ENCODE measurements around the gene ISLR.
"Not testable (repeated sequence)": the region's sequence is repeated elsewhere in the genome, so short reads cannot be mapped to it uniquely, and the experiment has no call there.

The ISLR gene

GRCh38 chr15:74137537-74137894 is 36.0 kb upstream of the ISLR start:
- no peak for DNase-seq (ENCODE audit: low spot score)

DNA sequence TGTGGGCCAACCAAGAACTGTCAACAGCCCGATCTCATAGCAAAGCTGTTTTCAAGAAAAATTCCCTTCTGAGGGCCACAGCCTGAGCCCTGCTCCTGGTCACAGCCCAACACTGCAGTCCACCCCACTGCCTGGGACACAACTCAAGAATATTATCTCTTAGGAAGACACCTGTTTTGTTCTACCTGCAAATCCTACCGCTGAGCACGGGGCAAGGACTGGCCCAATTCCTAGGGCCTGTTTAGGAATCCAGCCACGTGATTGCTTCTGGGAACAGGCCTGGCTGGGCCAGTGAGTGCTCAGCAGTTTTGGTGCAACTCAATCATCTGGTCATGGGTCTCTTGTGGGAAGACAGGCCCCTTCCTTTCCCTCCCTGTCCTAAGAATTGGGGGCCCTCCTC is 34.9 kb upstream of the ISLR start:
- no peak for DNase-seq (ENCODE audit: low spot score)

GRCh38 chr15:74141591-74141990 is 31.9 kb upstream of the ISLR start:
- no peak for DNase-seq (ENCODE audit: low spot score)

DNA sequence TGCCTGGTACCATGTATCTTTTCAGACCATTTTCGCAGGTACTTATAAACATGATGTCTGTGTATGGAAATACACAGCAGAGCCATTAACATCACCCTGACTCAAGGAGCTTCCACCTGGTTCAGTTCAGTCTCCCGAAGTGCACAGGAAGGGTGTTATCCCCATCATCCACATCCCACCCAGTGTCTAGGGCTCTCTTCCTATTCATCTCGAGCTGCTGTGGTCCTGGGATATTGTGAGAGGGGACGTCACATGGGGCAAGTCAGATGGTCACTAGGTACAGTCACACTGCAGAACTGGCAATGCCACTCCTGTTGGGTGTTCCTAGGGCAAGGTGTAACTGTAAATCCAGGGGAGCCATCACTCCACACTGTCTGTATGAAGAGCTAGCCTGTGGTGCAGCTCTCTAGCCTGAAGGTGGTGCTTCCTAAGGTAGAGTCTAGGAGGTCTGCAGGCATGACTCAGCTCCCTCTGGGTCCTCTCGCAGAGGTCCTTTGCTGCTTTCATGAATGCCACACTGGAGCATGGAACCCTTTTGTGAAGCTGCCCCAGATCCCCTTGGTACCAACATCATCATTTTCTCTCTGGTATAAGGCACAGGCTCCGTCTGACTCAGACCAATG is 29.2 kb upstream of the ISLR start:
- DNase-seq (ENCODE audit: low spot score), result no peak

GRCh38 chr15:74146277-74146800 is 27.2 kb upstream of the ISLR start:
- no peak for DNase-seq (ENCODE audit: low spot score)

- DNase-seq (ENCODE audit: low spot score), result no peak
Observed at GRCh38 chr15:74147051-74147450, 26.5 kb upstream of the ISLR start.

GRCh38 chr15:74155766-74156417 is 17.6 kb upstream of the ISLR start:
- DNase-seq (ENCODE audit: low spot score), result no peak

DNA sequence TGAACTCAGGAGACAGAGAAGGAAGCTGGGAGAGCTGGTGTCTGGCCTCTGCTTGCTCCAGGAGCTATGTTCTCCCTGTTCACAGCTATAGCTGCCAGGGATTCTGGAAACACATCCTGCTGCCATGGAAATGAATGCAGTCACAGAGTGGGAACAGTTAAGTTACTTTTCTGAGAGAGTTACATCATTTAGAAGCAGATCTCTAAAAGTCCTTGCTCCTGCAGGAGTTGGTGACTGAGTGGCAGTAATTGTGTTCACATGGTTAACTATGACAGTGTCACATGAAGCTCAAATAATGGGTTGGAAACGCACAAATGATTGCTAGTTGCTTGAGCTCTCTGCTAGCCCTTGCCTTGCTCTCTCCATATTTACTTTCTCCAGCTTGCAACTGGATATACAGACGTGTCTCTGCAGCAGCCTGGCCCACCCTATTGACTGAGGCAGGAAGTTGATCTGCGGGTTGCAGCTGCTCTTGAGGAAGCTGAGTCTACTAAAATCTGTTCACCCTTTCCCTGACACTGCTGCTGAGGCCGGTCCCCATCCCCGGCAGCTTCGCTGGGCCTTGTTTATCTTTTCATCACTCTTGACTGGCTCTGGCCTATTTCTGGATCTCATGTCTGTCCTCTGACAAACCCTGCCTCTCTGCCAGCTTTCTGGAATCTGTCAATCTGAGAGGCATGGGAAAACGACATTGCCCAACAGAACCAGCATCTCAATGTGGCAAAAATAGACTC is 16.7 kb upstream of the ISLR start:
- DNase-seq (ENCODE audit: low spot score), result no peak

DNA sequence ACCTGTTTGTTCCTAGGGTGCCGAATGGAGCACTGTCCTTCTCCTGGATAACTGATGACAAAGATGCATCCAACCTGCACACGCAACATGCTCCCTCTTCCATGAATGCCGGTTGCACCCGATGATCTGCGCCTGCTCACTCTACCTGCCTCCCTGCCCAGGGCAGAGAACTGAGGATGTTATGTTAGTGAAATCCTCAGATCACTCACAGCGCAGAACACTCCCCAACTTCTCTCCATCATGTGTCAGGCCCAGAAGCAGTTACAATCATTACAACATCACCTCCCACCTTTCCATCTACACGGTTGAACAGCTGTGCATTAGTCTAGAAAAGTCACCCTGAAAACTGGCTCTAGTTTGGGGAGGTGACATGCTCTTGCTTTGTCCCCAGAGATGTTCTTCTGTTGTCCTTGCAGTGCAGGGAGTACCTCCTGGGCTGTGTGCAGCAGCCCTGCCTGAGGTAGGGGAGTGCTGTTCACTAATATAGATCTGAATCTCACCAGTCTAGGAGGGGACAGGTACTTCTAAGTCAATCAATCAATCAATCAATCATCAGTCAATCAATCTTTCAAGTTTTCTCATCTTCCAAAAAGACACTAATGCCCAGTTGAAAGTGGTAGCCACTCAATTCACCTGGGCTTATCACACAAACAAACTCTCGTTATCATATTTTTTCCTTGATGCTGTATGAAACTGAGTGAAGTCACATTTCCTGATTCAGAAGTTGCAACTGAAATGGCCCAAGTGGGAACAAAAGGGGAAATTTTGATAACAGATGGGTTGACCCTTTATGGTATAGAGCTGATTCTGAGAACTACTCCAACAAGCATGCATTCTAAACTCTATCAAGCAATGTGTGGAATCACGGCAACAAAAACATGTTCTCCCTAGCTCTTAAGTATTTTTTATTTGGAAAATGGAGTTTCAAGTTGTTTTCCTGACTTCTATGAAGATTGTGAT is 15.4 kb upstream of the ISLR start:
- DNase-seq (ENCODE audit: low spot score), result no peak

DNA sequence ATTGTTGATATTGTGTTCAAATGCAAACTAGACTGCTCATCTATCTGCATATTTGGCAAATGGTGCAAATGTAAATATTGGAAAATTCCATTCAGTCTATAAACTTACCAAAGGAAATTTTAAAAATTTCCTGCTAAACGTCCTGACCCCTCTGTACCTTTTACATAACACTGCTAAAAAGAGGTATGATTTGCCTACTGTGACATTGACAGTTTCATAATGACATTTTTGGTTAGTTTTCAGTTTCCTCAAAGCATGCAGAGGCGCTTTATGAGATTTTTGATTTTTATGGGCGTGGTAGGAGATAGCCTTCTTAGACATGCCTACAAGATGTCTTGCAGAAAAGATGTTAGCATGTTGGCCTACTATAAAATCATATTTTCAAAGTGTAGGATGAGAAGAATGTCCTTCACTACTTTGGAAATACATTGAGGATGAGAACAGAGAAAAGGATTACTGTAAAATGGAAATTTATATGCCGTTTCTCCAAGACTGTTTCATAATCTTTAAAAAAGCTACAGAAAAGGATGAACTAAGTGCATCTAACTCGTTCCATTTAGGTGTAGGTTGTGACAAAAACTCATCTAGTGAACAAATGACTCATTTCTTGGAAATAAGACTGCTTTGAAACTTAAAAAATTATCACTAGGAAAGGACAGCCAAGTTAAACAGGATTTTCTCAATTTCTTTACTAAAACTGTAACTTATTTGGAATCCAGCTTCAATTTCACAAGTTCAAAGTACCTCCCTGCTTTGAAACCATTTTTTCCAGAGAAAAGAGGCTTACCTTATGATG is 14.5 kb upstream of the ISLR start:
- DNase-seq (ENCODE audit: low spot score), result no peak

- no peak for DNase-seq (ENCODE audit: low spot score)
Observed at GRCh38 chr15:74159773-74160172, 13.7 kb upstream of the ISLR start.

GRCh38 chr15:74160390-74160789 is 13.1 kb upstream of the ISLR start:
- DNase-seq (ENCODE audit: low spot score), result not testable (repeated sequence)

GRCh38 chr15:74162195-74162536 is 11.3 kb upstream of the ISLR start:
- not testable (repeated sequence) for DNase-seq (ENCODE audit: low spot score)

DNA sequence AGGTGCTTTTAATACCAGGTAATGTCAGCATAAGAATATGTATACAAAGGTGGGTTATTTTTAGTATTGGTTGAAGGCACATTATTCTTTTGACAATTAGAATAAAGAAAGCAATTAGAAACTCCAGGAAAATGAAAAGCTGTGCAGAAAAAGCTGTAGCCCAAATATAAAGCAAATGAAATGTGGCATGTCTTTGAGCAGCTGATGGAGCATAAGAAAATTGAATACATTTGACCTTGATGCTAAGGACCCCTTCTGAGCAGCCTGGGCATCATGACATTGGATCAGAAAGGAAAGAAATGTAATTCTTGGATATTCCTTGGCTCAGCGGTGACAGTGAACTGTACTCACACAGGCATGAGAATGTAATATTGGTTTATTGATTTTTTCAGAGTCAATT is 8.0 kb upstream of the ISLR start:
- no peak for DNase-seq (ENCODE audit: low spot score)

DNA sequence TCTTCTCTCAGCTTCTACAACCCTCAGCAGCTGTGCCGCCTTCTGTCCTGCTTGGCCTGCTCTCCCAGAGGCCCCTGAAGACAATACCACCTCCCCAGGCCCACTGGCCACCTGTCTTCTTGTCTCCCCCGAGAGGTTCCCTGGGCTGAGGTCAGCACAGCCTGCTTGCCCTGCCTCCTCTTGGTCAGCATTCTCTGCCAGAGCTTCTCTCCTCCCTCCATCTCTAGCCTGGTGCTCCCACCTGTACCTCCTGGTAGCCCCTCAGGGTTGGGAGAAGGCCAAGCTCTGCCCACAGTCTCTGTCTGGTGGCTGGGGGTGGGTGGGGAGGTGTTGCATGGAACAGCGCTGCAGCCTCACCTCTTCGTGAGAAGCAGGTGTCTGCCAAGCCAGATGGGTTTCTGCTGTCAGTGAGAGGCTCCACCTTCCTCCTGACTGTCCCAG is 5.6 kb upstream of the ISLR start:
- no peak for DNase-seq (ENCODE audit: low spot score)

GRCh38 chr15:74168711-74169126 is 4.8 kb upstream of the ISLR start:
- DNase-seq (ENCODE audit: low spot score), result no peak

DNA sequence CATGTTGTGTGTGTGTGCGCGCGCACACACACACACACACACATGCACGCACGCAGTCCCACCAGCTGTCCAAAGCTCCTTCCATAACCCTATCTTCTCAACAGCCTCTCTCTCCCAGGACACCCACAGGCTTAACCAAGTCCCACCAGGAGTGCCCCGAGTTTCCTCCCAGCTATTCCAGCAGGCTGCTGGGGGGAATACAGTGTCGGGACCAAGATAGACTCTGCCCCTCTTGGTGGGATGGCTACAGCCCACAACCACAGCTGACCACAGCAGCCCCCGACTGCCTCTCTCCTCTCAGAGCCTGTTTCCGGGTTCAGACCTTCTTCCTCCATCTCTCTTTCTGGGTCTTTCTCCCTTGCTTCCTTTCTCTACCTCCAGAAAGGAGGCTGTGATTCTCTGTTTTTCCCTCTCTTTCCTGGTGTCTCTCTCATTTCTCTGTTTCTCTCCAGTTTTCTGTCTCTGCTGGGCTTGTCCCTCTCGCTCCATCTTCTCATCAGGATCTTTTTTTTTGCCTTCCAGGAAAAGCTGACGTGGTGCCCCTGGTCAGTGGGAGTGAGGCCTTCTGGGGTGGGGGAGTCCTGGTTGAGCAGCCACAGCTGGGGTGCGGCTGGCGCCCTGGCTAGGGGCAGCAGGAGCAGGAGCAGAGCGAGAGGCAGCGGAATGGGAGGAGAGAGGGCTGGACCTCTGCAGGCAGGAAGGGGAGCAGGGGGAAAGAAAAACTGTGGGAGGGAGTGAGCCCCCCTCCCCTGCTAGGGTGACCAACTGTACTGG is 3.3 kb upstream of the ISLR start:
- no peak for DNase-seq (ENCODE audit: low spot score)

- DNase-seq (ENCODE audit: low spot score), result no peak
Observed at GRCh38 chr15:74170875-74171578, 2.5 kb upstream of the ISLR start.

GRCh38 chr15:74171965-74172541 is 1.5 kb upstream of the ISLR start:
- no peak for DNase-seq (ENCODE audit: low spot score)

Data from iPS-NIHi11 (cell line).